ENCODE results near the gene LCE3C. TPM values are rescaled to one million over a fixed set of nuclear protein-coding genes. Genes with fewer than 3 reads are reported as not detected.
"Not testable (repeated sequence)": the region's sequence is repeated elsewhere in the genome, so short reads cannot be mapped to it uniquely, and the experiment has no call there.

LCE3C gene
- not detected for polyA plus RNA-seq (ENCODE audit: insufficient read length in 4 of 4)

GRCh38 chr1:152599934-152600333 lies at the start of gene LCE3C:
Gene LCE3C (plus strand): TSS chr1:152600234. CDS start chr1:152600732, 498 bp downstream.
- DNase-seq (ENCODE audit: low read depth in 4 of 4, low spot score in 3 of 4): no peak

DNA sequence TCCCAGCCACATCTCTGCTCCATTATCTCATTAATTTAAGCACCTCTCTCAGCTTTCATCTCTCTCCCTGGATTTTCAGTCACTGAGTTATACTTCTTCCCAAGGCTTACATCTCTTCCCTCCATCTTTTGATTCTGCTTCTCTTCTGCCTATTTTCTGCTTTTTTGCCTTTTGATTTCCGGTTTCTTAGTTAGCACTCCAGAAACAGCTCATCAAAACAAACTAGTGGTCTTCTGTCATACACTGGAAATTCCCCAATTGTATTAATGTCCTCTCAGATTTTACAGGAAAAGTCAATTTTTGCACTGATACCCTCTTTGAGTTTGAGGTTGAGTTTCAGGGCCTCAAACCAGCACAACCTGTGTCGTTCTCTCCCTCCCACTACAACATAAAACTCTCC lies 34.9 kb upstream of the LCE3C start:
- DNase-seq (ENCODE audit: low read depth in 4 of 4, low spot score in 3 of 4): no peak

DNA sequence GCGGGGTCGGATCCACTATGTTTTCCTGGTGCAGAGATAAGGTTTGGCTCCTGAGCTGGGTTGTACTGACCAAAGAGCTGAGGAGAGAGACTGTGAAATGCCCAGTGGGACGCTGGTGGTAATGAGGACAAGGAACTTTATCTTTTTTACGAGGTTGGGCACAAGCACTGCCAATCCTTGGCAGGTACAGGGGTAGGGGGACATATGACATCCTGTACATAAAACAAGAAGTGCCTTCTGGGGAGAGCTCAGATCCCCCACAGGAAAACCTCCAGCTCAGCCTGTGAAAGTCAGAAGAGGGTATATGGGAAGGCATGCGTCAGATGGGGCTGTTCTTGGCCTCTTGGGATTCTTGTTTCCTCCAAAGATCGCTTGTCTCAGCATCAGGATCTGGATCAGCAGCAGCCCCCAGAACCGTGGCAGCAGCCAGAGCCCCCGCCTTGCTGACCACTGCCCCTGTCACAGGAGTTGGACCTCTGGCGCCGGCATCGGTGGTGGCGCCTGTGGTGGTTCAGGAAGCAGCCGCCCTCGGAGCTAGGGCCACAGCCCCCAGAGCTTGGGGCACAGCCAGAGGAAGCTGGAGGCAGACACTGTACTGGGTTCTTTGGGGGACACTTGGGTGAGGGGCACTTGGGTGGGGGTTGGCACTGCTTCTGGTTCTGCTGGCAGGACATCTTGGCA lies 34.4 kb upstream of the LCE3C start:
- DNase-seq (ENCODE audit: low read depth in 4 of 4, low spot score in 3 of 4): no peak

DNA sequence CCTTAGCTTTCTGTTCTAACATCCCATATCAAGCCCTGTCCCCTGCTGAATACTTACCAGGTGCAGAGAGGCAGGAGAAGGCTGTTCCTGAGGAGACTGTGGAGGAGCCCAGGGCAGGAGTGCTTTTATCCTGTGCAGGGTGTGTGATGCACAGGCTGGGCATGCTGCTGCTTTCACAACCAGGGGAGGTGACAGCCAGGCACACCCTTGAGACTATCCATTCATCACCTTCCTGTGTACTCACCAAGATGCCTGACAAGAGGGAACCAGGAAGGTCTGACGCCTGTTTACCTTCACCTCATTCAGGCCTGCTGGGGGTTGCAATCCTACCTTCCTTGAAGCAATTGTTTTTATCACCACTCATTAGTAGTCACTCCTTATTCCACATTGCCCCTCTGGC lies 33.4 kb upstream of the LCE3C start, which contains the start of gene LCE3E:
Gene LCE3E (minus strand): TSS at position 100 of the 400 bp plus-strand sequence. CDS start 572 bp downstream, outside the sequence.
- no peak for DNase-seq (ENCODE audit: low read depth in 4 of 4, low spot score in 3 of 4)

- no peak for DNase-seq (ENCODE audit: low read depth in 4 of 4, low spot score in 3 of 4)
Measured at GRCh38 chr1:152577168-152577567, 22.9 kb upstream of the LCE3C start.

DNA sequence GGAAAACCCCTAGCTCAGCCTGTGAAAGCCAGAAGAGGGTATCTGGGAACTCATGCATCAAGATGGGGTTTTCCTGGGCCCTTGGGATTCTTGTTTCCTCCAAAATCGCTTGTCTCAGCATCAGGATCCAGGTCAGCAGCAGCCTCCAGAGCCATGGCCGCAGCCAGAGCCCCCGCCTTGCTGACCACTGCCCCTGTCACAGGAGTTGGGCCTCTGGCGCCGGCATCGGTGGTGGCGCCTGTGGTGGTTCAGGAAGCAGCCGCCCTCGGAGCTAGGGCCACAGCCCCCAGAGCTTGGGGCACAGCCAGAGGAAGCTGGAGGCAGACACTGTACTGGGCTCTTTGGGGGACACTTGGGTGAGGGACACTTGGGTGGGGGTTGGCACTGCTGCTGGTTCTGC lies 20.5 kb upstream of the LCE3C start:
- not testable (repeated sequence) for DNase-seq (ENCODE audit: low read depth in 4 of 4, low spot score in 3 of 4)

DNA sequence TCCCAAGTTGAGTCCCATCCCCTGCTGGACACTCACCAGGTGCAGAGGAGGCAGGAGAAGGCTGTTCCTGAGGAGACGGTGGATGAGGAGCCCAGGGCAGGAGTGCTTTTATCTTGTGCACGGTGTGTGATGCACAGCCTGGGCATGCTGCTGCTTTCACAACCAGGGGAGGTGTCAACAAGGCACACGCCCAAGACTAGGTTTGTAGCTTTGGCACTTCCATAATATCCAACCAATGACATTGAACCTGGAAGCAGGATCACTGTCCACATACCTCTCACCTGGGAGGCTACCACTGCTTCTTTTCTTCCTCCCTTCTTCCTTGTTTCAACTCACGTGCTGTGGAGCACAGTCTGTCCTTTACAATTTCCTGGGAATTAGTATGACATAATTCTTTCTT lies 19.6 kb upstream of the LCE3C start, which contains the start of gene LCE3D:
Gene LCE3D (minus strand): TSS at position 84 of the 400 bp plus-strand sequence. CDS start 580 bp downstream, outside the sequence.
- no peak for DNase-seq (ENCODE audit: low read depth in 4 of 4, low spot score in 3 of 4)

DNA sequence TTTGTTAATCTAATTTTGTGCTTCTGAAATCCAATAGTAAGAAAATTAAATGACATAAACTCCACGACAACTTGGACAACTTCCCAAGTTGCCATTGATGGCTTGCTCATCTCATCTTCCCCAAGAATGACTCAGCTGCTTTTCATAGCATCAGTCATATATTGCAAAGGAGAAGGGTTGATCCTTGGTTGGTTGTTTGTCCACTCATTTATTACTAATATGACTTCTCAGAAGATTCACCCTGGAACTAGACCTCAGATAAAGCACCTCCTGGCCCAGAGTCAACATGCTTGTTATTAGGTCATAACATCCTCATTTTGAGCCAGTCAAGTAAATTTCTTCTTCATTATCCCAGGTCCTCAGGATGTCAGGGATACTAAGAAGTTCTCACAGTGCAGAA lies 17.4 kb upstream of the LCE3C start:
- no peak for DNase-seq (ENCODE audit: low read depth in 4 of 4, low spot score in 3 of 4)

- DNase-seq (ENCODE audit: low read depth in 4 of 4, low spot score in 3 of 4): no peak
Measured at GRCh38 chr1:152585586-152585985, 14.4 kb upstream of the LCE3C start.

- no peak for DNase-seq (ENCODE audit: low read depth in 4 of 4, low spot score in 3 of 4)
Measured at GRCh38 chr1:152596986-152597385, 3.0 kb upstream of the LCE3C start.

GRCh38 chr1:152613511-152613910 lies 13.5 kb downstream of the LCE3C start, which contains the start of gene LCE3B:
Gene LCE3B (plus strand): TSS chr1:152613811. CDS start chr1:152613811, 0 bp downstream.
- DNase-seq (ENCODE audit: low read depth in 4 of 4, low spot score in 3 of 4): no peak

GRCh38 chr1:152621993-152622392 lies 22.0 kb downstream of the LCE3C start:
- no peak for DNase-seq (ENCODE audit: low read depth in 4 of 4, low spot score in 3 of 4)

GRCh38 chr1:152622803-152623202 lies 22.8 kb downstream of the LCE3C start, which contains the start of gene LCE3A:
Gene LCE3A (minus strand): TSS chr1:152623103. CDS start chr1:152623103, 0 bp downstream.
- DNase-seq (ENCODE audit: low read depth in 4 of 4, low spot score in 3 of 4): no peak

DNA sequence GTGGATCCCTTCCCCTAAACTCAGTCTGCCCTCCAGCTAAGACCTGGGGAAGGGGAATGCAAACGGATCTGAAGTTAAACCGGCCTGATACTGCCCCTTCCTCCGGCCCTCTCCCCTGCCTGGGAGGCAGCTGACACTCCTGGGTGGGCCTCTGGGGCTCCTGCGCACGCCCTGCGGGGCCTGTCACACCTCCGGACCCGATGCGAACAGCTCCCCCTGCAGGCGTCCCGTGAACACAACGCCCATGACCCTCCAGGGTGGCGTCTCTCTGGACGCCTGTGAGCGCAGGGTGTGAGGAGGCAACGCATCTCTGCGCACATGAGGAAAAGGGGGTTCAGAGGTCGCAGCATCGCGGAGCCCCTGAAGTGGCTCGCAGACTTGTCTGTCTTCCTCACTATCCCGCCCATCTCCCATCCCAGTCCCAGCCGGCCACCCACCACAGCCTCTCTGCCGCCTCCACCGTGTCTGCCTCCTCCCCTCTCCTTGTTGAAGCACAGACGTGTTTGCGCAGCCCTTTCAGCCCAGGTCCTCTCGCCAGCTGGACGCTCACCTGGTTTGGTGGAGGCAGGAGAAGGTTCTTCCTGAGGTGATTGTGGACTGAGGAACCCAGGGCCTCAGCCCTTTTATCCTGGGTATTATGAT lies 23.3 kb downstream of the LCE3C start:
- DNase-seq (ENCODE audit: low read depth in 4 of 4, low spot score in 3 of 4): no peak

GRCh38 chr1:152626744-152627143 lies 26.7 kb downstream of the LCE3C start:
- no peak for DNase-seq (ENCODE audit: low read depth in 4 of 4, low spot score in 3 of 4)

- no peak for DNase-seq (ENCODE audit: low read depth in 4 of 4, low spot score in 3 of 4)
Measured at GRCh38 chr1:152630596-152630995, 30.6 kb downstream of the LCE3C start.

- DNase-seq (ENCODE audit: low read depth in 4 of 4, low spot score in 3 of 4): no peak
Measured at GRCh38 chr1:152640351-152640750, 40.3 kb downstream of the LCE3C start.

GRCh38 chr1:152643945-152644344 lies 43.9 kb downstream of the LCE3C start:
- DNase-seq (ENCODE audit: low read depth in 4 of 4, low spot score in 3 of 4): no peak

DNA sequence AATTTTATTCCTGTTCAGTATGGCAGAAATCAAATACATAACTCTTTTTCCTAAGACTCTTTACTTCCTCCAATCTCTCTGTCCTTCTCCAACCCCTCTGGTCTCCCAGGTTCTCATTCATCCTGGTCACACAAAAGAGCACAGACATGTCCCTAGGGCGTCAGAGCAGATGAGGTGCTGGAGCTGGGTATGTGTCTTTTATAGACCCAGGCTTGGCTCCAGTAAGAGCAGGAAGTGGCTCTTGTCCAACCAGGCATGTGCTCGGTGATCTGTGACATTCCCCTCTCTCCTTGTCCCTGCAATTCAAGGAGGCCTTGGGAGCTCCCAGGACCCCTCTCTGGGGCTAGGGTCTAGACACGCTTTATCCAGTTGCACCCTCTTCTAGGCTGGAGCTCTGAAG lies 45.1 kb downstream of the LCE3C start:
- no peak for DNase-seq (ENCODE audit: low read depth in 4 of 4, low spot score in 3 of 4)

GRCh38 chr1:152646656-152647055 lies 46.6 kb downstream of the LCE3C start:
- no peak for DNase-seq (ENCODE audit: low read depth in 4 of 4, low spot score in 3 of 4)

Data from right renal pelvis (tissue), 4 donors.